Keratinocyte (primary cell): ENCODE results near the gene TMEM59L. TPM values are rescaled to one million over a fixed set of nuclear protein-coding genes. Genes with fewer than 3 reads are reported as not detected.
A peak's percentile ranks its signal among the peaks of the same experiment; 100 is the strongest.

Experiments
- DNase-seq: peaks from one replicate; pipeline ENCODE4 v3.0.0-alpha.2; 2011; ENCODE audit warnings: low read depth, missing footprints, low spot score
- FAIRE-seq: peaks from 2 replicates; lab custom pipeline; 2011; peaks lifted over from hg19 to GRCh38; lab: Jason Lieb, UNC
- H2AFZ ChIP-seq: 2 replicates; pipeline ENCODE4 v1.6.0; 2012; ENCODE audit warnings: low read length, control low read depth, inconsistent platforms; ENCODE audit not compliant: control insufficient read depth
- H3K27ac ChIP-seq: 2 replicates; pipeline ENCODE4 v1.5.1; 2011; ENCODE audit warnings: low read length; ENCODE audit not compliant: control insufficient read depth, insufficient read depth
- H3K27me3 ChIP-seq: 3 replicates; pipeline ENCODE4 v1.6.0; 2011; ENCODE audit warnings: low read length; ENCODE audit not compliant: control insufficient read depth, insufficient read depth; ENCODE audit errors: extremely low read depth
- H3K36me3 ChIP-seq, 2 experiments: 2 replicates in 1 of 2; 3 replicates in 1 of 2; pipeline ENCODE4 v1.5.1; 2011; ENCODE audit warnings: low read length in 2 of 2, mild to moderate bottlenecking in 1 of 2; ENCODE audit not compliant: control insufficient read depth in 2 of 2, insufficient read depth in 2 of 2; ENCODE audit errors: extremely low read depth in 1 of 2
- H3K4me1 ChIP-seq: 3 replicates; pipeline ENCODE4 v1.5.1; 2011; ENCODE audit warnings: low read length; ENCODE audit not compliant: control insufficient read depth, insufficient read depth; ENCODE audit errors: extremely low read depth
- H3K4me2 ChIP-seq: 3 replicates; pipeline ENCODE4 v1.6.0; 2011; ENCODE audit warnings: low read depth, low read length; ENCODE audit not compliant: control insufficient read depth, insufficient read depth; ENCODE audit errors: extremely low read depth
- H3K4me3 ChIP-seq, 3 experiments: fragments of 200-600 bp in 1 of 3; sonication (generic) in 1 of 3; 2 replicates in 2 of 3; 3 replicates in 1 of 3; pipeline ENCODE4 v1.5.1; 2011 to 2016; ENCODE audit warnings: low read length in 3 of 3, mild to moderate bottlenecking in 3 of 3, control low read depth in 2 of 3, inconsistent platforms in 1 of 3, low read depth in 1 of 3, mixed read lengths in 1 of 3, mixed run types in 1 of 3, moderate library complexity in 1 of 3; ENCODE audit not compliant: control insufficient read depth in 2 of 3, insufficient read depth in 2 of 3; ENCODE audit errors: extremely low read depth in 1 of 3
- H3K79me2 ChIP-seq: 2 replicates; pipeline ENCODE4 v1.6.0; 2012; ENCODE audit warnings: low read length; ENCODE audit not compliant: control insufficient read depth, insufficient read depth
- H3K9ac ChIP-seq: 3 replicates; pipeline ENCODE4 v1.6.0; 2011; ENCODE audit warnings: low read length; ENCODE audit not compliant: control insufficient read depth, insufficient read depth; ENCODE audit errors: extremely low read depth
- H3K9me1 ChIP-seq: 3 replicates; pipeline ENCODE4 v1.6.0; 2011; ENCODE audit warnings: low read length; ENCODE audit not compliant: control insufficient read depth, insufficient read depth; ENCODE audit errors: extremely low read depth
- H3K9me3 ChIP-seq: 2 replicates; pipeline ENCODE4 v1.5.1; 2012; ENCODE audit warnings: low read depth, low read length; ENCODE audit not compliant: control insufficient read depth
- H4K20me1 ChIP-seq: 3 replicates; pipeline ENCODE4 v1.6.0; 2011; ENCODE audit warnings: low read length; ENCODE audit not compliant: control insufficient read depth, insufficient read depth; ENCODE audit errors: extremely low read depth
- EZH2 ChIP-seq: IDR thresholded peaks from one replicate; pipeline ENCODE4 v1.6.1; 2012; ENCODE audit warnings: inconsistent platforms, mild to moderate bottlenecking, low read length, moderate library complexity
- dilution Hi-C: fragments of 300-500 bp; cut with MboI; formaldehyde crosslinking; loops from one replicate; pipeline ENCODE4 v1.7.0; 2020; ENCODE audit warnings: low sequenced_read_pairs; ENCODE audit not compliant: extremely low pct_ligation_motif_present
- polyA plus RNA-seq, 5 experiments: library from polyadenylated mRNA; depleted of rRNA in 3 of 5; stranded (reverse) in 3 of 5; stranded (forward) in 1 of 5; unstranded in 1 of 5; fragments of >200 nt; gene quantifications; 1 replicate in 1 of 5; 2 replicates in 3 of 5; 3 replicates in 1 of 5; pipeline versions ENCODE4 v1.2.1 to v1.2.3, GENCODE V29; 2011 to 2012; ENCODE audit warnings: missing spikeins in 2 of 5, low read depth in 1 of 5, low replicate concordance in 1 of 5
- TF ChIP-seq, protein P1 (sequence below), 3 experiments: IDR thresholded peaks in 1 of 3; conservative IDR thresholded peaks in 1 of 3; optimal IDR thresholded peaks in 1 of 3; 2 replicates in 2 of 3; 3 replicates in 1 of 3; pipeline versions ENCODE3 to v1.5.1; 2011; ENCODE audit warnings: low read length in 3 of 3, mild to moderate bottlenecking in 3 of 3, moderate library complexity in 2 of 3, control low read depth in 1 of 3, inconsistent platforms in 1 of 3; ENCODE audit not compliant: insufficient read depth in 2 of 3; ENCODE audit errors: extremely low read depth in 1 of 3

Gene TMEM59L
- polyA plus RNA-seq, 1 donor (not counting 4 experiments of a cell fraction or from before 2014, with no cell fraction given), result not detected

DNA sequence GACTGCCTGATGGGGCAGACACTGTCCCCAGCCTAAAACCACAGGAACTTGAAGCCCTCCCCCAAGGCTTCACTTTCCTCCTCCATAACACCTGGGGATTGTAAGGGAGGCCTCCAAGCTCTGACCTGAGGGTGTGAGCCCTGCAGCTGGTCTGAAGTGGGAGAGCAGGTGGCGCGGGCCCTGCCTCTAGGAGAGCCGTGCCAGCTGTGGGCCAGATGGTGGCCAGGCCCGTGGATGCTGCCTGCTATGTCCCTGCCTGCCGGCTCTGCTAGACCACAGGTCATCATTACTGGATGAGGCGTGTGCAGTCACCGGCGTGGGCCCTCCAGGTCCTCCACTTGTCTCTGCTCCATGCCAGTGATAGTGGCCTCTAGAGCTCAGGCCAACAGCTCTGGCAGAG lies 20.7 kb downstream of the TMEM59L start:
- H3K4me2 ChIP-seq, result no peak overlapping the region
- H3K9me1 ChIP-seq, result no peaks in the 10 kb centered on the region
- no peak for DNase-seq
- no peaks in the 10 kb centered on the region for H3K9me3 ChIP-seq
- dilution Hi-C loops, result no loop called here
- no peak overlapping the region for H3K9ac ChIP-seq
- no peaks in the 10 kb centered on the region for H3K79me2 ChIP-seq
- TF ChIP-seq EZH2, result no peak
- TF ChIP-seq, protein P1, sequence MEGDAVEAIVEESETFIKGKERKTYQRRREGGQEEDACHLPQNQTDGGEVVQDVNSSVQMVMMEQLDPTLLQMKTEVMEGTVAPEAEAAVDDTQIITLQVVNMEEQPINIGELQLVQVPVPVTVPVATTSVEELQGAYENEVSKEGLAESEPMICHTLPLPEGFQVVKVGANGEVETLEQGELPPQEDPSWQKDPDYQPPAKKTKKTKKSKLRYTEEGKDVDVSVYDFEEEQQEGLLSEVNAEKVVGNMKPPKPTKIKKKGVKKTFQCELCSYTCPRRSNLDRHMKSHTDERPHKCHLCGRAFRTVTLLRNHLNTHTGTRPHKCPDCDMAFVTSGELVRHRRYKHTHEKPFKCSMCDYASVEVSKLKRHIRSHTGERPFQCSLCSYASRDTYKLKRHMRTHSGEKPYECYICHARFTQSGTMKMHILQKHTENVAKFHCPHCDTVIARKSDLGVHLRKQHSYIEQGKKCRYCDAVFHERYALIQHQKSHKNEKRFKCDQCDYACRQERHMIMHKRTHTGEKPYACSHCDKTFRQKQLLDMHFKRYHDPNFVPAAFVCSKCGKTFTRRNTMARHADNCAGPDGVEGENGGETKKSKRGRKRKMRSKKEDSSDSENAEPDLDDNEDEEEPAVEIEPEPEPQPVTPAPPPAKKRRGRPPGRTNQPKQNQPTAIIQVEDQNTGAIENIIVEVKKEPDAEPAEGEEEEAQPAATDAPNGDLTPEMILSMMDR (optimal IDR thresholded peaks at IDR 0.05 in 1 of 3, IDR thresholded peaks at IDR 0.05 in 1 of 3, conservative IDR thresholded peaks at IDR 0.05 in 1 of 3; ENCODE audit: extremely low read depth in 1 of 3, insufficient read depth in 2 of 3, low read length in 3 of 3), result no peak
- H4K20me1 ChIP-seq, result no peaks in the 10 kb centered on the region
- H3K4me3 ChIP-seq, result no peak overlapping the region
- peaks cover 19% of the 10 kb centered on the region for H3K4me1 ChIP-seq
- no peaks in the 10 kb centered on the region for H3K27me3 ChIP-seq
- H2AFZ ChIP-seq, result no peak overlapping the region
- H3K27ac ChIP-seq, result no peak overlapping the region
- no peaks in the 10 kb centered on the region for H3K36me3 ChIP-seq
- FAIRE-seq, result no peak

DNA sequence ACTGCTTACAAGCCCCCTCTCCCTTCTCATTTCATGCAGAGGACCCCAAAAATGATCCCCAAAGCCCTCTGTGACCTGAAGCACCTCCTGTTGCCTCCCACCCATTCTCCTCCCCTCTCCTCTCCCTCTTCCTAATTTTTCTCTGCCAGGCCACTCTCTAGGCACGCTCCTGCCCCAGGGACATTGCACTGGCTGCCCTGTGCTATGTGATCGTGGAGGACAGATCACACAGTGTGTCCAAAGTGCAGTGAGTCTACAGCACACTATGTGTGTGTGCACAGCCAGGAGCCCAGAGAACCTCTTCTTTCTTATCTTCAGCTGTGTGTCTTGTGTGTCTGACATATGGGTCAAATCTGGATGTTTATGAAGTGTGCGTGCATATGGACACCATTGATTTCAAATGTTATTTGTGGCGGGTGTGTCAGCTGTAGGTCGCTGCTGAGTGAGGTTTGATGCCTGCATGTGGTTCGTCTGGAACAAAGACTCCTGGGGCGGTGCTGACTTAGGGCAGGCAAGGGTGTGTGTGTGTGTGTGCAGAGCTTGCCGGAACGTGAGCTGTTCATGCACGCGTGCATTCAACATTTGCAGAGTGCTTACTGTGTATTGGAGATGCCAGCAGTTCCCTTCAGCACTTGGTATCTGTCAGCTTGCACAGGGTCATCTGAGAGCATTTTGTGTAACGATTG lies 22.1 kb downstream of the TMEM59L start:
- no peaks in the 10 kb centered on the region for H3K9me1 ChIP-seq
- no peak for DNase-seq
- FAIRE-seq, result peak; percentile 52
- no peak overlapping the region for H3K4me2 ChIP-seq
- dilution Hi-C loops, result no loop called here
- no peak overlapping the region for H3K4me3 ChIP-seq
- no peaks in the 10 kb centered on the region for H3K9me3 ChIP-seq
- H3K79me2 ChIP-seq, result no peaks in the 10 kb centered on the region
- TF ChIP-seq, protein P1 (optimal IDR thresholded peaks at IDR 0.05 in 1 of 3, IDR thresholded peaks at IDR 0.05 in 1 of 3, conservative IDR thresholded peaks at IDR 0.05 in 1 of 3; ENCODE audit: extremely low read depth in 1 of 3, insufficient read depth in 2 of 3, low read length in 3 of 3), result no peak
- TF ChIP-seq EZH2, result no peak
- H3K4me1 ChIP-seq, result peaks cover 19% of the 10 kb centered on the region
- H4K20me1 ChIP-seq, result no peaks in the 10 kb centered on the region
- no peaks in the 10 kb centered on the region for H3K36me3 ChIP-seq
- H3K27ac ChIP-seq, result no peak overlapping the region
- no peaks in the 10 kb centered on the region for H3K27me3 ChIP-seq
- no peak overlapping the region for H3K9ac ChIP-seq
- no peak overlapping the region for H2AFZ ChIP-seq
